ENCODE results near the gene XG.

Gene XG

GRCh38 chrX:2823795-2824386 lies 72.1 kb downstream of the XG start:
- DNase-seq, result no peak

- no peak for DNase-seq
Observed at GRCh38 chrX:2824886-2825285, 73.0 kb downstream of the XG start.

GRCh38 chrX:2828344-2828958 lies 76.6 kb downstream of the XG start, which contains the start of gene GYG2:
Gene GYG2, plus strand, starts transcription at chrX:2828930. Its CDS starts 1,259 bp downstream, at chrX:2830189.
- no peak for DNase-seq

GRCh38 chrX:2828959-2829411 lies 77.1 kb downstream of the XG start:
- no peak for DNase-seq

GRCh38 chrX:2829469-2830246 lies 77.8 kb downstream of the XG start:
- DNase-seq, result no peak

- DNase-seq, result no peak
Observed at GRCh38 chrX:2831471-2832228, 79.8 kb downstream of the XG start.

GRCh38 chrX:2837961-2838360 lies 86.1 kb downstream of the XG start:
- no peak for DNase-seq

GRCh38 chrX:2840961-2841360 lies 89.1 kb downstream of the XG start:
- DNase-seq, result no peak

- no peak for DNase-seq
Observed at GRCh38 chrX:2841537-2841936, 89.7 kb downstream of the XG start.

- no peak for DNase-seq
Observed at GRCh38 chrX:2846992-2847391, 95.2 kb downstream of the XG start.

- DNase-seq, result no peak
Observed at GRCh38 chrX:2848871-2849301, 97.0 kb downstream of the XG start.

GRCh38 chrX:2854918-2855317 lies 103.1 kb downstream of the XG start:
- DNase-seq, result no peak

- DNase-seq, result no peak
Observed at GRCh38 chrX:2855761-2856160, 103.9 kb downstream of the XG start.

- no peak for DNase-seq
Observed at GRCh38 chrX:2857566-2857965, 105.7 kb downstream of the XG start.

- no peak for DNase-seq
Observed at GRCh38 chrX:2859197-2859797, 107.5 kb downstream of the XG start.

- DNase-seq, result no peak
Observed at GRCh38 chrX:2862404-2862803, 110.6 kb downstream of the XG start.

GRCh38 chrX:2863646-2864045 lies 111.8 kb downstream of the XG start:
- no peak for DNase-seq
